Measurements from ENCODE around the gene OPALIN. TPM values are rescaled to one million over a fixed set of nuclear protein-coding genes. Genes with fewer than 3 reads are reported as not detected.

Gene OPALIN
- total and polyA plus RNA-seq, 2 donors (not counting 1 experiment from before 2014, with no cell fraction given), result not detected

DNA sequence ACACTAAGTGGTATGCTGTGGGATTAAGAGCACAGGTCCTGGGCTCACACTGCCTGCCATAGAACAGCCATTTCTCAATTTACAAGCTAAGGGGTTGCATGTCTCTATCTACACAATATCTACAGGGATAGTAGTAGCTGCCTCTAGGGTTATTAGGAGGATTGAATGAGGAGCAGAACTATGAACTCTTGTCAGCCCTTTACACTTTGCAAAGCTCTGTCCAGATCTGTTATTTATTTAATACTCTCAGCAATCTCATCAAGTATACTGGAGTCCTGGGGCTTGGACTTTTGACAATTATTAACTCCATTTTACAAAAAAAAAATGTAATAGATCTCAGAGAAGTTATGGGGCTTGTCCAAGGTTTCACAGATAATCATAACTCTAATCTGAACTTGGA, 6.8 kb downstream of the OPALIN start:
- H3K9me3 Mint-ChIP-seq (ENCODE audit: insufficient read depth), result no peaks in the 10 kb centered on the region
- Histone ChIP-seq H3K4me3 (ENCODE audit: control extremely low read depth in 1 of 5, extremely low read depth in 1 of 5, insufficient read depth in 1 of 5, low read depth in 2 of 5, low read length in 4 of 5) (no peak overlapping the region), H3K27ac (ENCODE audit: low read length in 2 of 2) (no peak overlapping the region), H4K20me1 (ENCODE audit: control insufficient read depth, insufficient read depth, low read length, poor library complexity, severe bottlenecking) (no peaks in the 10 kb centered on the region), H3K9ac (ENCODE audit: low read length) (no peak overlapping the region), H3K27me3 (replicated peaks in 1 of 4; ENCODE audit: control extremely low read depth in 1 of 4, control insufficient read depth in 3 of 4, insufficient read depth in 4 of 4, low read length in 3 of 4) (peaks cover 0 to 4% (median 3%) of the 10 kb centered on the region in 4 experiments), H3K79me2 (ENCODE audit: control insufficient read depth, insufficient read depth, low read length) (no peaks in the 10 kb centered on the region), H3K36me3 (replicated peaks in 1 of 2; ENCODE audit: control extremely low read depth in 1 of 2, control insufficient read depth in 1 of 2, extremely low read depth in 1 of 2, insufficient read depth in 2 of 2, low read length in 1 of 2) (no peaks in the 10 kb centered on the region), H3K4me1 (ENCODE audit: control insufficient read depth in 2 of 2, insufficient read depth in 2 of 2, low read length in 2 of 2) (no peaks in the 10 kb centered on the region), H3K4me2 (replicated peaks; ENCODE audit: low read depth, low read length, poor library complexity, severe bottlenecking) (no peak overlapping the region), H2AFZ (ENCODE audit: insufficient read depth, low read depth, low read length, poor library complexity, severe bottlenecking) (no peak overlapping the region), H3K9me3 (ENCODE audit: control extremely low read depth in 1 of 3, control insufficient read depth in 2 of 3, insufficient read depth in 1 of 3, low read length in 2 of 3) (peaks cover 0 to 6% (median 0%) of the 10 kb centered on the region in 3 donors)
- ChIA-PET CTCF (interaction anchor here (0.9 kb wide), 1 partner anchor 14 kb away, joined by 3 read pairs; no protein-coding TSS in a partner anchor), POLR2A (no interaction called here)
- no peak for ATAC-seq (ENCODE audit: low read depth)
- H3K27me3 Mint-ChIP-seq, result peaks cover 27% of the 10 kb centered on the region
- DNase-seq, result no peak
- no peak overlapping the region for H3K27ac Mint-ChIP-seq
- H3K4me3 Mint-ChIP-seq, result no peak overlapping the region
- intact Hi-C loops (cut with micrococcal nuclease), result no loop called here
- TF ChIP-seq, protein P1, sequence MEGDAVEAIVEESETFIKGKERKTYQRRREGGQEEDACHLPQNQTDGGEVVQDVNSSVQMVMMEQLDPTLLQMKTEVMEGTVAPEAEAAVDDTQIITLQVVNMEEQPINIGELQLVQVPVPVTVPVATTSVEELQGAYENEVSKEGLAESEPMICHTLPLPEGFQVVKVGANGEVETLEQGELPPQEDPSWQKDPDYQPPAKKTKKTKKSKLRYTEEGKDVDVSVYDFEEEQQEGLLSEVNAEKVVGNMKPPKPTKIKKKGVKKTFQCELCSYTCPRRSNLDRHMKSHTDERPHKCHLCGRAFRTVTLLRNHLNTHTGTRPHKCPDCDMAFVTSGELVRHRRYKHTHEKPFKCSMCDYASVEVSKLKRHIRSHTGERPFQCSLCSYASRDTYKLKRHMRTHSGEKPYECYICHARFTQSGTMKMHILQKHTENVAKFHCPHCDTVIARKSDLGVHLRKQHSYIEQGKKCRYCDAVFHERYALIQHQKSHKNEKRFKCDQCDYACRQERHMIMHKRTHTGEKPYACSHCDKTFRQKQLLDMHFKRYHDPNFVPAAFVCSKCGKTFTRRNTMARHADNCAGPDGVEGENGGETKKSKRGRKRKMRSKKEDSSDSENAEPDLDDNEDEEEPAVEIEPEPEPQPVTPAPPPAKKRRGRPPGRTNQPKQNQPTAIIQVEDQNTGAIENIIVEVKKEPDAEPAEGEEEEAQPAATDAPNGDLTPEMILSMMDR (IDR thresholded peaks at IDR 0.05), result no peak
- TF ChIP-seq EZH2 (IDR thresholded peaks at IDR 0.05; ENCODE audit: borderline replicate concordance, insufficient read depth, low read depth, low read length, poor library complexity, severe bottlenecking), result no peak
- no peaks in the 10 kb centered on the region for H3K4me1 Mint-ChIP-seq

DNA sequence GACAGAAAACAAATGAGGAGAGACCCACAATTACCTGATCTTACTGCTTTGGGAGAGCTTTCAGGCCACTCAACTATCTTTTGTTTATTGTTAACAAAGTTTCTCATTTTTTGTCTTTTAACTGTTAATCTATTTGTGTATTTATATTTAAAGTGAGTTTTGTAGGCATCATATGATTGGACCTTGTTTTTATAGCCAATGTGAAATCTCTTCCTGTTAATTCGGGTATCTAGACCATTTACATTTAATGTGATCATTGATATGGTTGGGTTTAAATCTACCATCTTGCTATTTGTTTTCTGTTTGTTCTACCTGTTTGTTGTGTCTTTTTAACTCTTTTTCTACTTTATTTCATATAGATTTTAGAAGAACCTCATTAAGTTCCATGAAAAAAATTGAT, 12.5 kb downstream of the OPALIN start:
- Histone ChIP-seq H3K27me3 (replicated peaks in 1 of 4; ENCODE audit: control extremely low read depth in 1 of 4, control insufficient read depth in 3 of 4, insufficient read depth in 4 of 4, low read length in 3 of 4) (peaks cover 0 to 4% (median 0%) of the 10 kb centered on the region in 4 experiments), H3K79me2 (ENCODE audit: control insufficient read depth, insufficient read depth, low read length) (no peaks in the 10 kb centered on the region), H3K9me3 (ENCODE audit: control extremely low read depth in 1 of 3, control insufficient read depth in 2 of 3, insufficient read depth in 1 of 3, low read length in 2 of 3) (peaks cover 0 to 8% (median 5%) of the 10 kb centered on the region in 3 donors), H2AFZ (ENCODE audit: insufficient read depth, low read depth, low read length, poor library complexity, severe bottlenecking) (no peak overlapping the region), H3K4me1 (ENCODE audit: control insufficient read depth in 2 of 2, insufficient read depth in 2 of 2, low read length in 2 of 2) (peaks cover 4 to 10% of the 10 kb centered on the region in 2 donors), H3K4me3 (ENCODE audit: control extremely low read depth in 1 of 5, extremely low read depth in 1 of 5, insufficient read depth in 1 of 5, low read depth in 2 of 5, low read length in 4 of 5) (no peak overlapping the region), H3K36me3 (replicated peaks in 1 of 2; ENCODE audit: control extremely low read depth in 1 of 2, control insufficient read depth in 1 of 2, extremely low read depth in 1 of 2, insufficient read depth in 2 of 2, low read length in 1 of 2) (no peaks in the 10 kb centered on the region), H3K9ac (ENCODE audit: low read length) (no peak overlapping the region), H4K20me1 (ENCODE audit: control insufficient read depth, insufficient read depth, low read length, poor library complexity, severe bottlenecking) (no peaks in the 10 kb centered on the region), H3K27ac (ENCODE audit: low read length in 2 of 2) (no peak overlapping the region), H3K4me2 (replicated peaks; ENCODE audit: low read depth, low read length, poor library complexity, severe bottlenecking) (no peak overlapping the region)
- TF ChIP-seq, protein P1 (IDR thresholded peaks at IDR 0.05), result no peak
- TF ChIP-seq EZH2 (IDR thresholded peaks at IDR 0.05; ENCODE audit: borderline replicate concordance, insufficient read depth, low read depth, low read length, poor library complexity, severe bottlenecking), result no peak
- intact Hi-C loops (cut with micrococcal nuclease), result no loop called here
- H3K4me3 Mint-ChIP-seq, result no peak overlapping the region
- H3K9me3 Mint-ChIP-seq (ENCODE audit: insufficient read depth), result no peaks in the 10 kb centered on the region
- no CpG with 5 or more reads among the region's 1 CpG for WGBS (ENCODE audit: insufficient coverage)
- CTCF ChIA-PET, result interaction anchor here (1.0 kb wide), 2 partner anchors 9 to 29 kb away, joined by 3 read pairs; no protein-coding TSS in a partner anchor
- peaks cover 10% of the 10 kb centered on the region for H3K27me3 Mint-ChIP-seq
- ATAC-seq (ENCODE audit: low read depth) (no peak), DNase-seq (no peak)
- peaks cover 10% of the 10 kb centered on the region for H3K4me1 Mint-ChIP-seq
- no peak overlapping the region for H3K27ac Mint-ChIP-seq
- POLR2A ChIA-PET, result no interaction called here
